Measurements from ENCODE around the gene IL25.
"Not testable (repeated sequence)": the region's sequence is repeated elsewhere in the genome, so short reads cannot be mapped to it uniquely, and the experiment has no call there.

The IL25 gene

GRCh38 chr14:23388996-23389395 lies 16.4 kb downstream of the IL25 start:
- no peak for DNase-seq (ENCODE audit: low read depth)

- no peak for DNase-seq (ENCODE audit: low read depth)
Measured at GRCh38 chr14:23389396-23389795, 16.8 kb downstream of the IL25 start.

GRCh38 chr14:23389871-23390270 lies 17.3 kb downstream of the IL25 start:
- not testable (repeated sequence) for DNase-seq (ENCODE audit: low read depth)

- DNase-seq (ENCODE audit: low read depth), result no peak
Measured at GRCh38 chr14:23392613-23393012, 20.0 kb downstream of the IL25 start.

- DNase-seq (ENCODE audit: low read depth), result no peak
Measured at GRCh38 chr14:23396126-23396525, 23.5 kb downstream of the IL25 start.

GRCh38 chr14:23396781-23397407 lies 24.3 kb downstream of the IL25 start:
- no peak for DNase-seq (ENCODE audit: low read depth)

- DNase-seq (ENCODE audit: low read depth), result no peak
Measured at GRCh38 chr14:23398348-23398747, 25.7 kb downstream of the IL25 start.

GRCh38 chr14:23399136-23399535 lies 26.5 kb downstream of the IL25 start:
- no peak for DNase-seq (ENCODE audit: low read depth)

- no peak for DNase-seq (ENCODE audit: low read depth)
Measured at GRCh38 chr14:23399591-23399990, 27.0 kb downstream of the IL25 start.

- DNase-seq (ENCODE audit: low read depth), result not testable (repeated sequence)
Measured at GRCh38 chr14:23400496-23401149, 28.0 kb downstream of the IL25 start.

GRCh38 chr14:23401291-23401690 lies 28.7 kb downstream of the IL25 start:
- DNase-seq (ENCODE audit: low read depth), result no peak

GRCh38 chr14:23402296-23403138 lies 29.9 kb downstream of the IL25 start:
- DNase-seq (ENCODE audit: low read depth), result no peak

- DNase-seq (ENCODE audit: low read depth), result no peak
Measured at GRCh38 chr14:23403139-23403438, 30.5 kb downstream of the IL25 start.

- DNase-seq (ENCODE audit: low read depth), result no peak
Measured at GRCh38 chr14:23403908-23404307, 31.3 kb downstream of the IL25 start.

- no peak for DNase-seq (ENCODE audit: low read depth)
Measured at GRCh38 chr14:23404331-23404900, 31.8 kb downstream of the IL25 start.

- no peak for DNase-seq (ENCODE audit: low read depth)
Measured at GRCh38 chr14:23405096-23405495, 32.5 kb downstream of the IL25 start.

- DNase-seq (ENCODE audit: low read depth), result no peak
Measured at GRCh38 chr14:23405516-23406025, 33.0 kb downstream of the IL25 start.

- DNase-seq (ENCODE audit: low read depth), result no peak
Measured at GRCh38 chr14:23406244-23406643, 33.6 kb downstream of the IL25 start.

- no peak for DNase-seq (ENCODE audit: low read depth)
Measured at GRCh38 chr14:23406725-23407355, 34.2 kb downstream of the IL25 start.

GRCh38 chr14:23407516-23408306 lies 35.1 kb downstream of the IL25 start, which contains the start of gene MYH6:
Gene MYH6 (minus strand): TSS chr14:23408273. CDS start chr14:23407223, 1,050 bp downstream.
- DNase-seq (ENCODE audit: low read depth), result no peak

GRCh38 chr14:23408307-23408630 lies 35.7 kb downstream of the IL25 start:
- no peak for DNase-seq (ENCODE audit: low read depth)
